Fibroblast of lung (primary cell): ENCODE data around the gene LYZL4. TPM values are rescaled to one million over a fixed set of nuclear protein-coding genes. Genes with fewer than 3 reads are reported as not detected.

Experiments
- DNase-seq, 2 donors: peaks; one replicate each; pipeline versions ENCODE4 v3.0.0 to v3.0.0-alpha.2; 2010; ENCODE audit warnings: low read depth in 2 of 2
- H2AFZ ChIP-seq: 2 replicates; pipeline ENCODE4 v1.5.1; 2012; ENCODE audit warnings: low read length, control low read depth, inconsistent platforms
- H3K27ac ChIP-seq: 2 replicates; pipeline ENCODE4 v1.5.1; 2011; ENCODE audit warnings: low read length, control low read depth; ENCODE audit not compliant: insufficient read depth
- H3K27me3 ChIP-seq: 2 replicates; pipeline ENCODE4 v1.5.1; 2011; ENCODE audit warnings: mild to moderate bottlenecking, low read length; ENCODE audit not compliant: control insufficient read depth, insufficient read depth
- H3K36me3 ChIP-seq: 2 replicates; pipeline ENCODE4 v1.5.1; 2011; ENCODE audit warnings: low read length; ENCODE audit not compliant: control insufficient read depth, insufficient read depth
- H3K4me1 ChIP-seq: 2 replicates; pipeline ENCODE4 v1.5.1; 2011; ENCODE audit warnings: low read length; ENCODE audit not compliant: control insufficient read depth, insufficient read depth; ENCODE audit errors: extremely low read depth
- H3K4me2 ChIP-seq: 2 replicates; pipeline ENCODE4 v1.5.1; 2011; ENCODE audit warnings: low read length, control low read depth; ENCODE audit not compliant: insufficient read depth; ENCODE audit errors: extremely low read depth
- H3K4me3 ChIP-seq, 4 experiments: fragments of 200-600 bp in 1 of 4; sonication (generic) in 1 of 4; replicated peaks in 1 of 4; 2 replicates each; pipeline ENCODE4 v1.5.1; 2011 to 2016; ENCODE audit warnings: low read length in 4 of 4, low read depth in 3 of 4, mild to moderate bottlenecking in 3 of 4, control low read depth in 2 of 4, inconsistent platforms in 1 of 4, mixed read lengths in 1 of 4; ENCODE audit not compliant: insufficient read depth in 1 of 4; ENCODE audit errors: control extremely low read depth in 1 of 4
- H3K79me2 ChIP-seq: 2 replicates; pipeline ENCODE4 v1.5.1; 2012; ENCODE audit warnings: mild to moderate bottlenecking, low read length, inconsistent platforms; ENCODE audit not compliant: control insufficient read depth, insufficient read depth
- H3K9ac ChIP-seq: 2 replicates; pipeline ENCODE4 v1.5.1; 2011; ENCODE audit warnings: mild to moderate bottlenecking, low read length, control low read depth; ENCODE audit not compliant: insufficient read depth
- H3K9me3 ChIP-seq: 2 replicates; pipeline ENCODE4 v1.5.1; 2012; ENCODE audit warnings: low read depth, low read length; ENCODE audit not compliant: control insufficient read depth, insufficient read depth
- H4K20me1 ChIP-seq: 2 replicates; pipeline ENCODE4 v1.5.1; 2011; ENCODE audit warnings: low read length; ENCODE audit not compliant: control insufficient read depth, insufficient read depth; ENCODE audit errors: extremely low read depth
- CTCF ChIP-seq, 2 donors: IDR thresholded peaks in 1 of 2; conservative IDR thresholded peaks in 1 of 2; 1 replicate in 1 of 2; 2 replicates in 1 of 2; pipeline ENCODE4 v1.5.1; 2011 to 2012; ENCODE audit warnings: low read length in 2 of 2, control low read depth in 1 of 2, inconsistent platforms in 1 of 2, low read depth in 1 of 2, mild to moderate bottlenecking in 1 of 2
- EZH2 ChIP-seq: IDR thresholded peaks from 2 replicates; pipeline ENCODE4 v1.5.1; 2012; ENCODE audit warnings: low read length, control low read depth, mild to moderate bottlenecking; ENCODE audit errors: missing control alignments
- polyA plus RNA-seq, 2 donors: library from polyadenylated mRNA; depleted of rRNA in 1 of 2; stranded (reverse) in 1 of 2; unstranded in 1 of 2; fragments of >200 nt; gene quantifications; 2 replicates each; pipeline ENCODE4 v1.2.1, GENCODE V29; 2011 to 2012; ENCODE audit warnings: missing spikeins in 1 of 2
- total RNA-seq: library from RNA; depleted of rRNA; stranded (reverse); fragments of >200 nt; gene quantifications from 2 replicates; pipeline ENCODE4 v1.2.1, GENCODE V29; 2014

The LYZL4 gene
- total and polyA plus RNA-seq, 2 donors (not counting 1 experiment from before 2014, with no cell fraction given): not detected

GRCh38 chr3:42394579-42395288 lies 15.7 kb downstream of the LYZL4 start:
- H3K4me2 ChIP-seq: no peak overlapping the region
- no peaks in the 10 kb centered on the region for H3K4me1 ChIP-seq
- H3K4me3 ChIP-seq: no peak overlapping the region
- no peak overlapping the region for H2AFZ ChIP-seq
- no peak overlapping the region for H3K9ac ChIP-seq
- TF ChIP-seq CTCF (conservative IDR thresholded peaks at IDR 0.05 in 1 of 2, IDR thresholded peaks at IDR 0.05 in 1 of 2; ENCODE audit: low read depth in 1 of 2, low read length in 2 of 2) (no peak), EZH2 (no peak)
- no peaks in the 10 kb centered on the region for H3K79me2 ChIP-seq
- H3K27ac ChIP-seq: no peak overlapping the region
- H4K20me1 ChIP-seq: no peaks in the 10 kb centered on the region
- no peak for DNase-seq
- H3K27me3 ChIP-seq: no peaks in the 10 kb centered on the region
- no peaks in the 10 kb centered on the region for H3K9me3 ChIP-seq
- H3K36me3 ChIP-seq: no peaks in the 10 kb centered on the region

GRCh38 chr3:42387802-42388651 lies 22.4 kb downstream of the LYZL4 start:
- no peaks in the 10 kb centered on the region for H4K20me1 ChIP-seq
- H3K9ac ChIP-seq: no peak overlapping the region
- no peak overlapping the region for H3K27ac ChIP-seq
- H3K9me3 ChIP-seq: no peaks in the 10 kb centered on the region
- no peaks in the 10 kb centered on the region for H3K79me2 ChIP-seq
- H2AFZ ChIP-seq: no peak overlapping the region
- no peaks in the 10 kb centered on the region for H3K36me3 ChIP-seq
- no peak for DNase-seq
- H3K4me2 ChIP-seq: no peak overlapping the region
- H3K4me3 ChIP-seq: no peak overlapping the region
- H3K27me3 ChIP-seq: peaks cover 2% of the 10 kb centered on the region
- H3K4me1 ChIP-seq: no peaks in the 10 kb centered on the region
- TF ChIP-seq EZH2 (no peak), CTCF (conservative IDR thresholded peaks at IDR 0.05 in 1 of 2, IDR thresholded peaks at IDR 0.05 in 1 of 2; ENCODE audit: low read depth in 1 of 2, low read length in 2 of 2) (no peak)

DNA sequence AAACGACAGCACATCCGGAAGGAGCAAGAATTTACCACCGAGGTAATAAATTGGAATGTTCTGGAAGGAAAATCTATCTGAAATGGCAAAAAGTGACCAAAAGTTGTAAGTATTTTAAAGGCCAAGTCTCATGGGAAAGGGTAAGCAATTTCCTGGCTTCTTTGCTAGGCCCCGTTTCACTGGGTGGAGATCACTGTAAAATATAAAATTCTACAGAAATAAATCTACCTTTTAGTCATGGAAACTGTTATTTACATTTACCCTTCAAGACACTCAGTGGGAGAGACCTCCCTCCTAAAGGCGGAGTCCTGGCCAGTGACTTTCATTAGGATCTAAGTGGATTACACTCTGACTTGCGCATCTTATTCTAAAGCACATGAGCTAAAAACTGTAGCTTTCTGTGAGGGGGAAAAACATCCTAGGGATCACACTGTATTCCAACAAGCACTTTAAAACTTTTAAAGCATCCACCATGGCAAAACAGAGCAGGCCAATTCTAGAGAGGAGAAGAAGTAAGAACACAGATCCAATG lies 28.8 kb downstream of the LYZL4 start:
- no peak overlapping the region for H3K9ac ChIP-seq
- no peak for TF ChIP-seq CTCF (conservative IDR thresholded peaks at IDR 0.05 in 1 of 2, IDR thresholded peaks at IDR 0.05 in 1 of 2; ENCODE audit: low read depth in 1 of 2, low read length in 2 of 2)
- TF ChIP-seq EZH2: no peak
- H3K4me3 ChIP-seq: no peak overlapping the region

More for the DNA sequence above, 28.8 kb downstream of the LYZL4 start:
- Histone ChIP-seq H3K27ac (no peak overlapping the region), H3K4me2 (no peak overlapping the region), H3K36me3 (no peaks in the 10 kb centered on the region), H3K4me1 (no peaks in the 10 kb centered on the region), H3K27me3 (no peaks in the 10 kb centered on the region), H3K79me2 (no peaks in the 10 kb centered on the region), H2AFZ (no peak overlapping the region), H4K20me1 (no peaks in the 10 kb centered on the region), H3K9me3 (no peaks in the 10 kb centered on the region)
- no peak for DNase-seq
